GM18951 (cell line): ENCODE measurements around the gene AVPR1B.

Experiments
- POLR2A ChIP-seq: IDR thresholded peaks from 4 replicates; pipeline ENCODE4 v1.6.1; 2011; ENCODE audit warnings: mild to moderate bottlenecking; ENCODE audit not compliant: insufficient read length, insufficient read depth; ENCODE audit errors: extremely low read depth
- in situ Hi-C: fragments of 300-500 bp; cut with MboI; formaldehyde crosslinking; loops from one replicate; pipeline ENCODE4 v1.12.0; 2022; ENCODE audit warnings: low sequenced_read_pairs, mixed read lengths, inconsistent platforms; ENCODE audit not compliant: unreplicated experiment

Gene AVPR1B, protein sequence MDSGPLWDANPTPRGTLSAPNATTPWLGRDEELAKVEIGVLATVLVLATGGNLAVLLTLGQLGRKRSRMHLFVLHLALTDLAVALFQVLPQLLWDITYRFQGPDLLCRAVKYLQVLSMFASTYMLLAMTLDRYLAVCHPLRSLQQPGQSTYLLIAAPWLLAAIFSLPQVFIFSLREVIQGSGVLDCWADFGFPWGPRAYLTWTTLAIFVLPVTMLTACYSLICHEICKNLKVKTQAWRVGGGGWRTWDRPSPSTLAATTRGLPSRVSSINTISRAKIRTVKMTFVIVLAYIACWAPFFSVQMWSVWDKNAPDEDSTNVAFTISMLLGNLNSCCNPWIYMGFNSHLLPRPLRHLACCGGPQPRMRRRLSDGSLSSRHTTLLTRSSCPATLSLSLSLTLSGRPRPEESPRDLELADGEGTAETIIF

DNA sequence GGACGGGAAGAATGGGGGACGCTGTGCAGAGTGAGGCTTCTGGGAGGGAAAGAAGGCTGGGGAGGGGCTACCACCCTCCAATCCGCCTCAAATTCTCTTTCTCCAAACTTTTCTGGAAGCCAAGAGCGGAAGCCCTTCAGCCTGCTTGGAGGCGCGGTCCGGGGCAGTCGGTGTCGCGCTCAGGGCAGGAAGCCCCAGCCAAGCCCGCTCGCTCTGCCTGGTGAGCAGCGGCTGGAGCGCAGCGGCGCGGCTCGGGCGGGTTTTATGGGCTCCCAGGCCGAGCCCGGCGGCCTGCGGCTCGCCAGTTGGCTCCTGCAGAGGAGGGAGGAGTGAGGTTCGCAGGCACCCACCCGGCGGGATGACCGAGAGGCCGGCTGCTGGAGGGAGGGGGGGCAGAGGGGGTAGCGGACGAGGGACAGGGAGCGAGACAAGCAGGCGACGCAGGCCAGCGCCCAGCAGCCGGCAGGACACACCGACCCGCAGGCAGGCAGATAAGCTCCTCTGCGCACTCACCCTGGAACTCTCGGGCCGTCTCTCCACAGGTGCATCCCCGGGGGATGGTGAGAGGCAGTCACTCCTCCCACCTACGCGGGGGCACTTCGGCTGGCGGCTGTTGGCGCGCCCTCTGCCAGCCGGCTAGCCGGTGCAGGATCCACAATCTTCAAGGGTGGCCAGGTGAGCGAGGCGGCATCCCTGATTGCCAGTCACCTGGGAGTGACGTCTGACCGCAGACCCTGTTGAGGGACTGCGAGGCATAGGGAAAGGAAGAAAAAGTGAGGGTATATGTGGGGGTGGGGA is at the start of gene AVPR1B:
AVPR1B (minus strand) TSS at position 238 of the 798 bp plus-strand sequence. CDS start 498 bp downstream, outside the sequence.
- TF ChIP-seq POLR2A: no peak
- in situ Hi-C loops: loop anchor here (10.0 kb wide), 1 partner anchor 323 kb away; no protein-coding TSS in a partner anchor

DNA sequence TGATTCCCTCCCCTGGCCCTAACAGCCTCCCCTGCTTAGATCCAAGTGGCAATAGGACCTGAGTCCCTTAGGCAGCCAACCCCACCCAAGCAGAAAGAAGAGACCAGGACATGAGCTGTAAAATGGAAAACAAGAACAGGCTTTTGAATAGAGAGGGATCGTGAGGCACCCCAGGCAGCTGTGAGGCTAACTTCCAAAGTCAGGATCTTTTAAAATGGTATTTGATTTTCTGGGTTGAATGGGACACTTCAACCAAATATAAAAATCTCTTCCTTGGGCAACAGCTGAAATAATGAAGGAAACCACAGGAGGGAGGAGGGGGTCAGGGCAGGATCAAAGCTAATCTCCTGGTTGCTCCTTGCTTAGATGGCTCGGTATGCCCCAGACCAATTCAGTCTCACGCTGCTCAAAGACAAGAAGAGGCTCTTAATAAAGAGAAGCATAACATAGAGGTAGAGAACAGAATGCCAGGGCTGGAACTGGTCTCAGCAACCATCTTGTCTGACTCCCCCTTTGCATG is 28.6 kb upstream of the AVPR1B start:
- no peak for TF ChIP-seq POLR2A
- in situ Hi-C loops: no loop called here

DNA sequence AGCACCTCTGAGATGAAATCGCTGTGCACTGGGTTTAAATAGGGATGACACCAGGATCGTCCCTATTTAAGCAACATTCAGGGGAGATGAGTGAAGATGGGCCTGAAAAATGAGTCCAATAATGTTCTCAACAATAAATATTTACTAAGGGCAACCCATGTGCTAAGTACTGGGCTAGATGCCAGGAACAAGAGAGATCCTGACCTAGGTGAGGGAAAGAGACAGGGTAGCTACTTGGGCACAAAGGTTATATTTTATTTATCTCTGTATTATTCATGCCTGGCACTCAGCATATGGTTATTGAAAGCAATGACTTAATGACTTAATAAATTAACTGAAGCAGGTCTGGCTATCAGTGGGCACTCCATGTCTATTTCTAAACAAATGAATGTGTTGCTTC is 27.4 kb upstream of the AVPR1B start:
- in situ Hi-C loops: no loop called here
- TF ChIP-seq POLR2A: no peak

DNA sequence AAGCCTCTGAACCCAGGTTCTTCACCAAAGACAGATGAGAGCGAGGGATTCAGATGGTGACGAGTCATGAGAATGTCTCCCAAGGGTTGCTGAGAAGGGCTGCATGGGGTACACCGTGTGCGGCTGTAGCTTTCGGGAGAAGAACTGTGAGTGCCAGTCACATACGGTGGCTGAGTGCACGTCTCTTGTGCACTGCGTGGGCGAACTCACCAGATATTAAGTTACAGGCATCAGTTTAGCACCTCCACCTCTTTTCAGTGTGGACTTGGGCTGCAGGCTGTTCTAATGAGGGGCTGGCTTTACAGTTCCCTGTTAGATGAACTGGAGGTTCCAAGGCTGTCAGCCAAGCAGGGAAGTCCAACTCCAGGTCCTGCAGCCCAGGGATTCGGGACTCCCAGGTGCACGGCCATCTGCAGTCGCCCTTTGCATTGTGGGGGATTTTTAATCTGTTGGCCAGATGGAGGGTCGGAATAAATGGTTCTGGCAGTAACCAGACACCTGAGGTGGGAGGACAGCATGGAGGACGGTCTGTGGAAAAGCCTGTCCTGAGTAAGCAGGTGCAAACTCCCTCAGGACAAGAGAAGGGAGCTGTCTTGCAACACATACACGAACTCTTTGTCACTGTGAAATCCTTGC is 26.5 kb upstream of the AVPR1B start:
- in situ Hi-C loops: no loop called here
- TF ChIP-seq POLR2A: no peak

DNA sequence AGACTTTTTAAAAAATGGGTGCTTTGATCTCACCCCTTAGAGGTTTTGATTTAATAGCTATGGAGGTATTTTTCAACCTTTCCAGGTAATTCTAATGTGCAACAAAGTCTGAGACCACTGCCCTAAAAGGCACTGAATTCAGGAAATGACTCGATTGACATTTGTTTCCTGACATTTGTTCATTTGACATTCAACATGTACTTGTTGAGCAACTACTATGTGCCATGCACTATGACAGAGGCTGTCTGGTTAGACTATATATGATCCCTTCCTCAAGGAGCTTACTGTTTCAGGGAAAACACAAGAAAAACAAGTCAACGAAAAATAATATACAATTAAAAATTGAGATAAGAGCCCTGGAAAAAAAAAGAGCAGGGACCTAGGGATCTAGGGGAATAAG is 25.6 kb upstream of the AVPR1B start:
- TF ChIP-seq POLR2A: no peak
- in situ Hi-C loops: no loop called here

DNA sequence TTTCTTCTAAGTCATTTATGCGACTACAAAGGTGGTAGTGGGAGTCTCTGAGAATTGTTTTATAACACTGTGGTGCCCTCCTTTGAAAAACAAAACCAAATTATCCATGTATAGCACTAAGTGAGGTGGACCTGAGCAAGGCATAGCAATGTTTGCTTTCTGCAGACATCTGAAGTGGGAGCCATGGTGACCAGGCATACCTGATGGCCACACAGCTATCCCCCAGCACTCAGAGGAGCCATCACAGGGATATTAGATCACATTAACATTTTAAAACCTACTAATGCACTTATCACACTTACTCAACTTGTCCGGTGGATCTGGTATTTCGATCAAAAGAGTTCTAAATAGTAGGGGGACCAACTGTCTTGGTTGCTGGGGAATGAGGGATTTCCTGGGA is 24.8 kb upstream of the AVPR1B start:
- TF ChIP-seq POLR2A: no peak
- in situ Hi-C loops: no loop called here

DNA sequence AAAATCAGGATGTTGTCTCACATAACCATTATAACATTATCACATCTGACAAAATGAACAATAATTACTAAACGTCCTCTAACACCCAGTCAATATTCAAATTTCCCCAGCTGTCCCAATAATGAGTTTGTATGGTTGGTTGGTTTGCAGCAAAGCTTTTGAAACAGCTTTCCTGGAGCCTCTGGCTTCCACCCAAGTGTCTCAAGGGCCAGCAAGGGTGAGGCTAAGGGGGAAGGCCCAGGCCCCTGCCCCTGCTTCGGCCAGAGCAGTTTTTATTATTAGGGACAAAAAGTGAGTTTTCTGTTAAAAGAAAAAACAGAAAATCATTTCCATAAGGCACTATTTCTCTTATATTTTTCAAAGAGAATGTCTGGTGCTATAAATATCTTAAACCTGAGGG is 19.1 kb upstream of the AVPR1B start:
- in situ Hi-C loops: no loop called here
- TF ChIP-seq POLR2A: no peak

DNA sequence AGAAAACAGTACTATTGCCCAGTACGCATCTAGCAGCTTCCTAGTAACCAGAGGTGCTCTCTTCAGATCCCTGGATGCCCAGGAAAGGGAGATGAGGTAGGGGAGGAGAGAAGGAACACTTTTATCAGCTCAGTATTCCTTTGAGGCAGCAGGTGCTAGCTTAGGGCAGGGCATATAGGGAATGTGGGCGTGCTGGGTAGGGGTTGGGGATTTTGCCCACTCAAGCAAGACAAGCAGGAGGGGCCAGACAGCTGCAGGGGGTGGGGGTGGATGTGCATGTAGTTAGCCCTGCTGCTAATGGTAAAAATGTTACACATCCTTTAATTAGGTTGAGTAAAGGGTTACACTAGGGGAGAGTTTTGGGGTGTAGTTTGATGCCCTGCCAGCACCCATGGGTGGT is 18.1 kb upstream of the AVPR1B start:
- in situ Hi-C loops: no loop called here
- no peak for TF ChIP-seq POLR2A

DNA sequence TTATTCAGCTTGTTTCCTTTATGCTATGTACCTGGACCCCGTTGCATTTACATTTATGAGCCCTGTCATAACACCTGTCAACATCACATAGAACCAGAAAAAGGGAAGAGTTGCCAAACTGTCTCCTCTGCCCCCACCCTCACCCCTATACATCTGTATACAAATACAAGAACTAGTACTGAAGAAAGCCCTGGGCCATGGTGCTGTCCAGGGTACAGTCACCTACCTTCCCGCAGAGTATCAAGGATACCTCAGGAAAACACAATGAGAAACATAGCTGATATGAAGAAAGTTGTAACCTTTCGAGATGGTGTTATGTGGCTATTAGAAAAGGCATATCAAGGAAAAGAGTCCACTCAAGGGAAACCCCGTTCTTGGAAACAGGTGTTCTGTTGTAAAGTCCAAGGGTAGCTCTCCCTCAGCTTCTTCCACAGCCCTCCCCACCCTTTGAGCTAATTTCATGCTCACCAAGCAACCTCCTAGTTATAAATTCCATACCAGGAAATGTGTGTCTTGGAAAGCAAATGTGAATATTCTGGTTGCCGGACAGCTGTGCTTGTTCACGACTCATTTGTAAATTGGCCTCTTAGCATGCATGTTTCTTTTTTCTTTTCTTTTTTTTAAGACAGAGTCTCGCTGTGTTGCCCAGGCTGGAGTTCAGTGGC is 16.7 kb upstream of the AVPR1B start:
- TF ChIP-seq POLR2A: no peak
- in situ Hi-C loops: no loop called here

DNA sequence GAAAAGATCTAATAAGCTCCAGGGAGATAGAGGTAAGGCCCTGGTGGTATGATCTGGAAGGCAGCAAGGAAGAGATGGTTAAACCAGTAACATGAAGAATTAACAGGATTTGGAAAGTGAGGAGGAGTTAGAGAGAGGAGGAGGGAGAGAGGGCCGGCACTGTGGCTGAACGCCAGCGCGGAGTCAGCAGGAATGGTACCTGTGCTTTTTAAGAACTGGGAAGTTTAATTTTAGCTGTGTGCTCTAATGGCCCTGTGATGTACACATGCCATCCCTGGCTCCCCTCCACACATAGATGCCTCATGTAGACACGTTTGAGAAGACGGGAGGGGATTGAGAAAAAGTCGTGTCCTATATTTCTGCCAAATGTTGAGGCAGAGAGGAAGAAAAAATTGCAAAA is 13.8 kb upstream of the AVPR1B start:
- no peak for TF ChIP-seq POLR2A
- in situ Hi-C loops: no loop called here

DNA sequence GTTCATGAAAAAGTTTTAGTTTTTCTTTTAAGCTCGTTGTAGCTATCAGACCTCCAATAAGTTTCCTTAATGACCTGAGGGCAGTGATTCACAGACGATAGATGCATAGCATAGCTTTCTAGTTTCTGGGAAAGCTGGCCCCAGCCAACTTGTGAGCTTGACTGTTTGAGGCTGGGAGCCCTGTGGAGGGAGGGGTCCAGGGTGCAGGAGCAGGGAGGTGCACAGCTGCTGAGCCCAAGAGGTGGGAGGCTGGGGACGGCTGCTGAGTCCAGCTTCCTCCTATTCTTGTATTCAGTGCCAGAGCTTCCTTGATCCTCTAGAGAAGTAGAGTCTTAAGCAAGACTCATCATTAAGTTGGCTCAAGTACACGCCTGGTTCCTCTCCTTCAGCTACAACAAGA is 11.0 kb upstream of the AVPR1B start:
- TF ChIP-seq POLR2A: no peak
- in situ Hi-C loops: no loop called here

DNA sequence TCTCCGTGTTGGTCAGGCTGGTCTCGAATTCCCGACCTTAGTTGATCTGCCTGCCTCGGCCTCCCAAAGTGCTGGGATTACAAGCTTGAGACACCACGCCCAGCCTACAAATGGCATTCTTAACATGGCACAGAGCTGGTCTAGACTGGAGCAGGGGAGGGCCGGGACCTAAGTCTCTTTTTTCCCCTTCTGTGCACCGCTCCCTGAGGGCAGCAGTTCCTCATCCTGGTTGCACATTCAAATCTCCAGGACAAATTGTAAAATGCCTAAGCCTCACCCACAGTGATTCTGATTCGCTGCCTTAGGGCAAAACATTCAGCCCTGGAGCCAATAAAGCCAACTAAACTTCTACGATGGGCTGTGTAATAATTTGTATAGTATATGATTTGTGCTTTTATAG is 10.1 kb upstream of the AVPR1B start:
- TF ChIP-seq POLR2A: no peak
- in situ Hi-C loops: no loop called here

DNA sequence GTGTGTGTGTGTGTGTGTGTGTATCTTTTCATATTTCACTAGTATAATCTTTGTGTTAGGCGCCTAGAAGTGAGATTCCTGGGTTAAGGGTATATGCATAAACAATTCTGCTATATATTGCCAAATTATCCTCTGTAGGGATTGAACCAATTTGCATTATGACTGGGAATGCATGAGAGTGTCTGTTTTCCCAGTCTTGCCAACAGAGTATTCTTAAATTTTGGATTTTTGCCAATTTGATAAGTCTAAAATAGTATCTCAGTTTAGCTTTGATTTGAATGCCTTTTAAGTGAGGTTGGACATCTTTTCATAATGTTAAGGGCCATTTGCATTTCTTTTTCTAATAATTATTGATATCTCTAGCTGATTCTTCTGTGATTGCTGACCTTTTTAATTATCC is 8.2 kb upstream of the AVPR1B start:
- TF ChIP-seq POLR2A: no peak
- in situ Hi-C loops: no loop called here
